ENCODE data around the gene MNDA.
"Not testable (repeated sequence)": the region's sequence is repeated elsewhere in the genome, so short reads cannot be mapped to it uniquely, and the experiment has no call there.

Gene MNDA

DNA sequence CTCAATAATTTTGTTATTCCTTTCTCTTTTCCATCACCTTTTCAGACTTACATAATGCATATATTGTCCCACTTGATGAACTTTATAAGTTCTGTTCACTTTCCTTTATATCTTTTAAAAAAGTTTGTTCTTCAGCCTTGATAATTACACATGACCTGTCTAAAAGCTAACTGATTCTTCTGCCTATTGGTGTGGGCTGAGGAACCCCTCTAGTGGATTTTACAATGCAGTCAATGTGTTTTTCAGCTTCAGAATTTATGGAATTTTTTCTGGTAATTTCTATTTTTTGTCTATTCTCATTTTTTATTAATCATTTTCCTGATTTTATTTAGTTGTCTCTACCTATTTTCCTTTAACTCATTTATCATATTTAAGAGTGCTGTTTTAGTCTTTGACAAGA, 7.5 kb downstream of the MNDA start:
- no peak for DNase-seq (ENCODE audit: low spot score)

DNA sequence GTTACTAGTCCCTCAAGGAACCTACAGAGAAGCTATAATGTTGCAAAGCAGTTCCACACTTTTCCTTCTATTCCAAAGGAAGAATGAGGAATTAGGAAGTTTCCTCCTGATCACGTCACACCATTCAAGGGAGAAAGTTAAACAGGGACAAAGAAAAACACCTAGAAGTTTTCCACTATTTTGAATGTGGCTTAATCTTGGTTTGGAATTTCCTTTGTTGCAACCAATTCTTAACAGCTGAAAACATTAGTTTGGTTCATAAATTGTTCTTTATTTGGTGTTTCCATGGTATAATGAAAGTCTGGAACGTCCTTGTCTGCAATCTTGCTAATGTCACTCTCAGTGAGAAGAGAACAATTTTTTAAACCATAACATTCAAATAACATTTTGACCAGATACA, 8.4 kb downstream of the MNDA start:
- DNase-seq (ENCODE audit: low spot score): no peak

DNA sequence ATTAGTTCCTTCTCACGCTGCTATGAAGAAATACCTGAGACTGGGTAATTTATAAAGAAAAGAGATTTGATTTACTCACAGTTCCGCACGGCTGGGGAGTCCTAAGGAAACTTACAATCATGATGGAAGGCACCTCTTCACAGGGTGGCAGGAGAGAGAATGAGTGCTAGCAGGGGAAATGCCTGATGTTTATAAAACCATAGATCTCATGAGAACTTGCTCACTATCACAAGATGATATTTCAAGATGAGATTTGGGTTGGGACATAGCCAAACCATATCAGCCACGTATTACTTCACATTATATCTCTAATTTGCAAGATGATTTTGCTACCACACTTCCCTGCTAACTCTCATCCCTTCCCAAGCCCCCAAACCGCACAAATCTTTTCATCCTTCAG, 9.1 kb downstream of the MNDA start:
- no peak for DNase-seq (ENCODE audit: low spot score)

DNA sequence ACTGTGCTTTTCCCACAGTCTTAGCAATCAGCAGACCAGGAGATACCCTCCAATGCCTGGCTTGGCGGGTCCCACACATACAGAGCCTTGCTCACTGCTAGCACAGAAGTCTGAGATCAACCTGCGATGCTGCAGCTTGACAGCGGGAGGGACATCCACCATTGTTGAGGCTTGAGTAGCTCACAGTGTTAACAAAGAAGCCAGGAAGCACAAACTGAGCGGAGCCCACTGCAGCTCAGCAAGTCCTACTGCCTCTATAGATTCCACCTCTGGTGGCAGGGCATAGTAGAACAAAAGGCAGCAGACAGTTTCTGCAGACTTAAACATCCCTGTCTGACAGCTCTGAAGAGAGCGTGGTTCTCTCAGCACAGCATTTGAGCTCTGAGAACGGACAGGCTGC, 33.4 kb downstream of the MNDA start:
- DNase-seq (ENCODE audit: low spot score): no peak

DNA sequence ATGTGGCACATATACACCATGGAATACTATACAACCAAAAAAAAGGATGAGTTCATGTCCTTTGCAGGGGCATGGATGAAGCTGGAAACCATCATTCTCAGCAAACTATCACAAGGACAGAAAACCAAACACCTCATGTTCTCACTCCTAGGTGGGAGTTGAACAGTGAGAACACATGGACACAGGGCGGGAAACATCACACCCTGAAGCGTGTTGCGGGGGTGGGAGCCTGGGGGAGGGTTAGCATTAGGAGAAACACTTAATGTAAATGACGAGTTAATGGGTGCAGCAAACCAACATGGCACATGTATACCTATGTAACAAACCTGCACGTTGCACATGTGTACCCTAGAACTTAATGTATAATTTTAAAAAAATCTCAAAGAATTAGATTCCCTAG, 39.3 kb downstream of the MNDA start:
- DNase-seq (ENCODE audit: low spot score): not testable (repeated sequence)

DNA sequence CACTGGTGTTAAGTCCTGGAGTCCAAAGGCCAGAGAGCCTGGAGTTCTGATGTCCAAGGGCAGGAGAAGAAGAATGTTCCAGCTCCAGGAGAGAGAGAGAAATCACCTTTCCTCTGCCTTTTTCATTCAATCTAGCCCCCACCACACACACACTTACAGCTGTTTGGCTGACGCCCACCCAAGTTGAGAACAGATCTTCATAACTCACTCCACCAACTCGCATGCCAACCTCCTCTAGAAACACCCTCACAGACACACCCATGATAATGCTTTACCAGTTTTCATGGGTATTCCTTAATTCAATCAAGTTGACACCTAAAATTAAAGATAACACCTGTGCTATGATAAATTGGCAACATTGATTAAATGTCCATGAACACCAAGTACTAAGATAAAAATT, 42.0 kb downstream of the MNDA start:
- DNase-seq (ENCODE audit: low spot score): no peak

DNA sequence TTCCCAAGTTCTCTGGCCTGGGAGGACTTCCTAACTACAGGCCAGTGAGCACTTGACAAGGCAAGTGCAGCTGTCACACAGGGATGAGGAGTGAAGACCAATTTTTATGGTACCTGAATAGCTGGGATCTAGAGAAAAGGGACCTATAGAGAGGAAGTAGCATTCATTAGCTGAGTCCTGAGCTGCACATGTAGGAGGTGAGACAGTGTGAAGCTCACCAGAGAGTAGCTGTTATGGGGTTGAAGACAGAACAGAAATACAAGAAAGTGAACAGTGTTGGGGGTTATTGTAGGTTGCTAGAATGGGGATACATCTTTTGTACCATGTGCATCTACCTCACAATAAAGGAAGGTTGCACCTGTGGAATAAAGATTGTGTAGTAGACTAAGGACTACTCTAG, 62.5 kb downstream of the MNDA start:
- no peak for DNase-seq (ENCODE audit: low spot score)

DNA sequence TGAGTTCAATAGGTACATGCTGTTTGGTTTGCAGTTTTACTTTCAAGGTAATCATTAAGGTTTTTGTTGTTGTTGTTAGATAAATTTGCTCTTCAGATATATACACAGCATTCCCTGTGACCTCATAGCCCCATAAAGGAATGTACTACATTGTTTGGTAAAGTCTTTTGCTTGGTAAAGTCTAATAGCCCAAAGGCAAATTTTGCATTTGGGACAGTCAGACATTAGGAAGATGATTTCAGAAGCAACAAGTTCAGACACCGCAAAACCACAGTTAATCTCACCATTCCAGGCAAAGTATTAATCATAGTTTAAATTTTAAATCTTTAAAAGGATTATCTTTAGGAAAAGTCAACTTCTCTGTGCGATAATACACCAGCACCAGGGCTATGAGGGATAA, 67.6 kb downstream of the MNDA start:
- DNase-seq (ENCODE audit: low spot score): no peak
